ENCODE results near the gene QKI.

Gene QKI

GRCh38 chr6:163543321-163543720 lies 128.8 kb downstream of the QKI start:
- DNase-seq, result no peak

- DNase-seq, result no peak
Observed at GRCh38 chr6:163545370-163545769, 130.9 kb downstream of the QKI start.

GRCh38 chr6:163547287-163547686 lies 132.8 kb downstream of the QKI start:
- no peak for DNase-seq

GRCh38 chr6:163548624-163549023 lies 134.1 kb downstream of the QKI start:
- DNase-seq, result no peak

- DNase-seq, result no peak
Observed at GRCh38 chr6:163554032-163554431, 139.5 kb downstream of the QKI start.

- DNase-seq, result peak; percentile 56
Observed at GRCh38 chr6:163554663-163555062, 140.1 kb downstream of the QKI start.

- no peak for DNase-seq
Observed at GRCh38 chr6:163559661-163560060, 145.1 kb downstream of the QKI start.

GRCh38 chr6:163563318-163563717 lies 148.8 kb downstream of the QKI start:
- no peak for DNase-seq

- DNase-seq, result no peak
Observed at GRCh38 chr6:163564534-163564933, 150.0 kb downstream of the QKI start.

- DNase-seq, result no peak
Observed at GRCh38 chr6:163565140-163565539, 150.6 kb downstream of the QKI start.

GRCh38 chr6:163566056-163566455 lies 151.5 kb downstream of the QKI start:
- no peak for DNase-seq

GRCh38 chr6:163568275-163568674 lies 153.8 kb downstream of the QKI start:
- no peak for DNase-seq

GRCh38 chr6:163570579-163571231 lies 156.2 kb downstream of the QKI start:
- DNase-seq, result no peak

- DNase-seq, result no peak
Observed at GRCh38 chr6:163571730-163572129, 157.2 kb downstream of the QKI start.

GRCh38 chr6:163572612-163573011 lies 158.1 kb downstream of the QKI start:
- DNase-seq, result no peak

GRCh38 chr6:163573503-163574179 lies 159.1 kb downstream of the QKI start:
- no peak for DNase-seq

- no peak for DNase-seq
Observed at GRCh38 chr6:163576114-163576513, 161.6 kb downstream of the QKI start.

- no peak for DNase-seq
Observed at GRCh38 chr6:163577404-163577803, 162.9 kb downstream of the QKI start.

GRCh38 chr6:163579111-163579879 lies 164.8 kb downstream of the QKI start:
- no peak for DNase-seq

GRCh38 chr6:163579880-163580295 lies 165.4 kb downstream of the QKI start:
- no peak for DNase-seq

- no peak for DNase-seq
Observed at GRCh38 chr6:163580311-163581030, 166.0 kb downstream of the QKI start.

- DNase-seq, result no peak
Observed at GRCh38 chr6:163583558-163583957, 169.0 kb downstream of the QKI start.

GRCh38 chr6:163585932-163586437 lies 171.5 kb downstream of the QKI start:
- DNase-seq, result no peak

All from CD4-positive, alpha-beta T cell treated with Interleukin-12 subunit alpha and Interleukin-12 subunit beta, for 1 hour (primary cell).